H1 (cell line): ENCODE data around the gene RALGAPB. TPM values are rescaled to one million over a fixed set of nuclear protein-coding genes. Genes with fewer than 3 reads are reported as not detected.

Experiments used
- KDM1A ChIP-seq: fragments of 200-600, 300-600 bp; sonication (generic); IDR thresholded peaks from 2 replicates; pipeline ENCODE4 v1.7.1; 2016; ENCODE audit warnings: mild to moderate bottlenecking, low read length, borderline replicate concordance
- RNF2 ChIP-seq: fragments of 200-900, 300-1000 bp; sonication (generic); IDR thresholded peaks from 2 replicates; pipeline ENCODE4 v1.7.1; 2016; ENCODE audit warnings: borderline replicate concordance, low read depth, mild to moderate bottlenecking, antibody characterized with exemption, low read length; ENCODE audit not compliant: poor library complexity, severe bottlenecking; ENCODE audit errors: missing control alignments
- TEAD4 ChIP-seq: IDR thresholded peaks from 2 replicates; pipeline ENCODE4 v1.6.1; 2012; ENCODE audit warnings: low read depth, low read length, inconsistent platforms, mixed read lengths
- polyA plus RNA-seq, 7 experiments: library from polyadenylated mRNA; depleted of rRNA in 3 of 7; stranded (reverse) in 5 of 7; unstranded in 2 of 7; fragments of >200 nt in 5 of 7; fragments of 200-250 nt in 2 of 7; gene quantifications; 1 replicate in 5 of 7; 2 replicates in 1 of 7; 4 replicates in 1 of 7; pipeline versions ENCODE4 v1.2.1 to v1.2.3, GENCODE V29; 2011 to 2013; ENCODE audit warnings: missing spikeins in 2 of 7, mixed read lengths in 2 of 7
- total RNA-seq: library from RNA; stranded (reverse); fragmentation: NEBNext Ultra II Directional; extraction: Animal tissue kit (Norgen Biotek cat#: 25700); gene quantifications from 2 replicates; pipeline ENCODE4 v1.2.1, GENCODE V29; 2021

RALGAPB gene
- total and polyA plus RNA-seq, 2 of the 8 experiments (the other 6 are each of a cell fraction or from before 2014, with no cell fraction given) = 10.6 to 35.1 TPM

DNA sequence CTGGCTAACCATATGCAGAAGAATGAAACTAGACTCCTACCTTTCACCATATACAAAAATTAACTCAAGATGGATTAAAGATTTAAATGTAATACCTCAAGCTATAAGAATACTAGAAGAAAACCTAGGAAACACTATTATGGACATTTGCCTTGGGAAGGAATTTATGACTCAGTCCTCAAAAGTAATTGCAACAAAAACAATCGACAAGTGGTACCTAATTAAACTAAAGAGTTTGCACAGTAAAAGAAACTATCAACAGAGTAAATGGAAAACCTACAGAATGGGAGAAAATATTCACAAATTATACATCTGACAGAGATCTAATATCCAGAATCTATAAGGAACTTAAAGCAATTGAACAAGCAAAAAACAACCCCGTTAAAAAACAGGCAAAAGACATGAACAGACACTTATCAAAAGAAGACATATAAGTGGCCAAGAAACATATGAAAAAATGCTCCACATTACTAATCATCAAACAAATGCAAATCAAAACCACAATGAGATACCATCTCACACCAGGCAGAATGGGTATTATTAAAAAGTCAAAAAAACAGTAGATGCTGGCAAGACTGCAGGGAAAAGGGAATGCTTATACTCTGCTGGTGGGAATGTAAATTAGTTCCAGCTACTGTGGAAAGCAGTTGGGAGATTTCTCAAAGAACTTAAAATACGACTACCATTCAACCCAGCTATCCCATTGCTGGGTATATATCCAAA is 31.9 kb downstream of the RALGAPB start (continued):
- TF ChIP-seq KDM1A (no peak), TEAD4 (no peak), RNF2 (no peak)
